Suprapubic skin (tissue), 4 donors: ENCODE data around the gene ZNF692.

Source experiments
- CTCF ChIP-seq, 2 donors: fragments of 200-600 bp in 1 of 2; fragments of 450-650 bp in 1 of 2; sonication (generic) in 1 of 2; IDR thresholded peaks; one replicate each; pipeline ENCODE4 v1.5.1; 2016 to 2019; ENCODE audit warnings: antibody characterized with exemption in 2 of 2, mild to moderate bottlenecking in 1 of 2, moderate library complexity in 1 of 2
- EP300 ChIP-seq: sonication (generic); formaldehyde crosslinking; IDR thresholded peaks from one replicate; pipeline ENCODE4 v1.6.1; 2017; ENCODE audit warnings: antibody characterized with exemption
- POLR2A ChIP-seq, 2 donors: fragments of 450-650 bp; IDR thresholded peaks; one replicate each; pipeline ENCODE4 v1.6.1; 2017; ENCODE audit warnings: antibody characterized with exemption in 2 of 2, mild to moderate bottlenecking in 2 of 2, moderate library complexity in 2 of 2
- POLR2AphosphoS5 ChIP-seq, 3 donors: sonication (generic); formaldehyde crosslinking; IDR thresholded peaks; one replicate each; pipeline ENCODE4 v1.6.1; 2017; ENCODE audit warnings: antibody characterized with exemption in 3 of 3

- TF ChIP-seq POLR2A (IDR thresholded peaks at IDR 0.05): no peak
- no peak for TF ChIP-seq EP300
- no peak for TF ChIP-seq CTCF (IDR thresholded peaks at IDR 0.05)
- TF ChIP-seq POLR2AphosphoS5 (IDR thresholded peaks at IDR 0.05): no peak
These were observed 19.7 kb downstream of the ZNF692 start for GRCh38 chr1:248839168-248839555.
